GM12875 (cell line): ENCODE results near the gene KLK8.

Experiments
- H3K4me3 ChIP-seq: one replicate; pipeline ENCODE4 v1.5.1; 2011; ENCODE audit warnings: low read depth, low read length, control low read depth
- TF ChIP-seq, protein P1 (sequence below): IDR thresholded peaks from 2 replicates; pipeline ENCODE4 v1.5.1; 2011; ENCODE audit warnings: low read depth, mild to moderate bottlenecking, control low read depth, inconsistent platforms, low read length, moderate library complexity, borderline replicate concordance; ENCODE audit not compliant: insufficient read depth

Gene KLK8, protein sequence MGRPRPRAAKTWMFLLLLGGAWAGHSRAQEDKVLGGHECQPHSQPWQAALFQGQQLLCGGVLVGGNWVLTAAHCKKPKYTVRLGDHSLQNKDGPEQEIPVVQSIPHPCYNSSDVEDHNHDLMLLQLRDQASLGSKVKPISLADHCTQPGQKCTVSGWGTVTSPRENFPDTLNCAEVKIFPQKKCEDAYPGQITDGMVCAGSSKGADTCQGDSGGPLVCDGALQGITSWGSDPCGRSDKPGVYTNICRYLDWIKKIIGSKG

DNA sequence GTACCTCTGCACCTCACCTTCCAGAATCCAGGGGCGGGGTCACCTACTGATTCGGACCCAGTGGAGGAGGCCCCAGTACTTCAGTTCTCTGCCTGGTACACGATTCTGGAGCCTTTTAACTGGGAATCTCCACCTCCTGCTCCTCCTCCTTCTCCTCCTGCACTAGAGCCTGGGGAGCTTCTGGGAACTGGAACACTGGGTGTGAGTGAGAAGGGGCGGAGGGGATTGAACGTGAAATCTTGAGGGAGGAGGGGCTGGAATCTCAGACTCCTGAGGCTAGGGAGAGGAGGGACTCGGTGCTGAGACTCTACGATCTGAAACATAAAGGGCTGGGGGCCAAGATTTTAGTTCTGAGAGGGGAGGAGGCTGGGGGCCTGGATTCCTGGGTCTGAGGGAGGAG lies at the start of gene KLK8:
Gene KLK8, minus strand, starts transcription at position 90 of the 400 bp plus-strand sequence. CDS start 437 bp downstream, outside the sequence.
- TF ChIP-seq, protein P1, sequence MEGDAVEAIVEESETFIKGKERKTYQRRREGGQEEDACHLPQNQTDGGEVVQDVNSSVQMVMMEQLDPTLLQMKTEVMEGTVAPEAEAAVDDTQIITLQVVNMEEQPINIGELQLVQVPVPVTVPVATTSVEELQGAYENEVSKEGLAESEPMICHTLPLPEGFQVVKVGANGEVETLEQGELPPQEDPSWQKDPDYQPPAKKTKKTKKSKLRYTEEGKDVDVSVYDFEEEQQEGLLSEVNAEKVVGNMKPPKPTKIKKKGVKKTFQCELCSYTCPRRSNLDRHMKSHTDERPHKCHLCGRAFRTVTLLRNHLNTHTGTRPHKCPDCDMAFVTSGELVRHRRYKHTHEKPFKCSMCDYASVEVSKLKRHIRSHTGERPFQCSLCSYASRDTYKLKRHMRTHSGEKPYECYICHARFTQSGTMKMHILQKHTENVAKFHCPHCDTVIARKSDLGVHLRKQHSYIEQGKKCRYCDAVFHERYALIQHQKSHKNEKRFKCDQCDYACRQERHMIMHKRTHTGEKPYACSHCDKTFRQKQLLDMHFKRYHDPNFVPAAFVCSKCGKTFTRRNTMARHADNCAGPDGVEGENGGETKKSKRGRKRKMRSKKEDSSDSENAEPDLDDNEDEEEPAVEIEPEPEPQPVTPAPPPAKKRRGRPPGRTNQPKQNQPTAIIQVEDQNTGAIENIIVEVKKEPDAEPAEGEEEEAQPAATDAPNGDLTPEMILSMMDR = no peak
- no peak within 1 kb of the TSS for H3K4me3 ChIP-seq

DNA sequence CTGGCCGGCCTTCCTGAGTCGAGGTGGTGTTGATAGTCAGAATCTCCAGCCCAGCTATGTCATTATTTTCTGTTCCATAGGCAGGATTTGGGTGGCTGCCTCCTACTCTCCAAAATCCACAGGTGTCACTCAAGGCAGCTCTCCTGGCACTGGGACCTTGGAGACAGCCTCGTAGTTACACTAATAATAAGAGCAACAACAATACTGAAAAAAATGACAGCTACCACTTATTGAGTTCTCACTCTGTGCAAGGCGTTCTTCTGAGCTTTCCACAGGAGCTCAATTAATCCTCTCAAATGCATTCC lies 45.6 kb upstream of the KLK8 start:
- no peak overlapping the region for H3K4me3 ChIP-seq
- TF ChIP-seq, protein P1 = no peak

DNA sequence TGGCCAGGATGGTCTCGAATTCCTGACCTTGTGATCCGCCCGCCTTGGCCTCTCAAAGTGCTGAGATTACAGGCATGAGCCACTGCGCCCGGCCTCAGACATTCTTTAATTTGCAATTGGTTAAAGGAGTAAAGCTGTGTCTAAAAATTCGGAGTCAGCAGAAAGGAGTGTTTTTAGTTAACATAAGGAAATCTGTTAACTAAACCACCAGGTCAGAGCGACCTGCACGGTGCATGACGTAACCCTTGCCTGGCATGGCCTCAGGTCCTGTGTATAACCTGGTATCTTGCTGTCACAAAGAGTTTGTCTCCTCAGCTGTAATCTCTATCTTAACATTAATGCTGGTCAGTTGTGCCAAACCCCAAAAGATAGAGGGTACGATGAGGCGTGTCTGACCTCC lies 42.9 kb upstream of the KLK8 start:
- TF ChIP-seq, protein P1 = no peak
- H3K4me3 ChIP-seq = no peak overlapping the region

DNA sequence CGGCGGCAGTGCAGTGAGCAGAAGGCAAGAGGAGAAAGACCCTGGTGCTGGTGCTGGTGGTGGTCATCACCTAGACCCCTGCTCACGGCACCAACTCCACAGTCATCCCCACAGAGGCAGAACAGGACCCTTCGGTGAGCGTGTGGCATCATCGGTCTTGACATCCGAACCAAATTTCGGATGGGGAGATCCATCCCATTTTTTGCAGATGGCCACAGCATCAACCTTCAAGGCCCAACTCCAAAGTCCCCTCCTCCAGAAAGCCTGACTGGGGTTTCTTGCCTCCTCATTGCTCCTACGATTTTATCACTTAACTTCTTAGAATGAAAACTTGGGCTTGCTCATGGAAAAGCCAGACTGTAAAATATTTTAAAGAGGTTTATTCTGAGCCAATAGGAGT lies 42.1 kb upstream of the KLK8 start:
- no peak overlapping the region for H3K4me3 ChIP-seq
- TF ChIP-seq, protein P1 = no peak

DNA sequence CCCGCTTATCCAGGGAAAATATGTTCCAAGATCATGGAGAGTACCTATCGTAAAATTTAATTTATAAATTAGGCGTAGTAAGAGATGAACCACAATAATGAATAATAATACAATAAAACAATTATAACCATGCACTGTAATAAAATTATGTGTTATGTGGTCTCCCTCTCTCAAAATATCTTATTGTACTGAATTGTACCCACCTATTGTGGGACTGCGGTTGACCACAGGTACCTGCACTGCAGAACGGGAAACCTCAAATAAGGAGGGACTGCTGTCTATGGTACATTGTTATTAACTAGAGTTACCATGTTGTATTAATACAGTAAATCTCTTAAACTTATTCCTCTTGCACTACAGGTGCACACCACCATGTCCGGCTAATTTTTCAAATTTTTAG lies 38.7 kb upstream of the KLK8 start:
- TF ChIP-seq, protein P1 = no peak
- H3K4me3 ChIP-seq = no peak overlapping the region

DNA sequence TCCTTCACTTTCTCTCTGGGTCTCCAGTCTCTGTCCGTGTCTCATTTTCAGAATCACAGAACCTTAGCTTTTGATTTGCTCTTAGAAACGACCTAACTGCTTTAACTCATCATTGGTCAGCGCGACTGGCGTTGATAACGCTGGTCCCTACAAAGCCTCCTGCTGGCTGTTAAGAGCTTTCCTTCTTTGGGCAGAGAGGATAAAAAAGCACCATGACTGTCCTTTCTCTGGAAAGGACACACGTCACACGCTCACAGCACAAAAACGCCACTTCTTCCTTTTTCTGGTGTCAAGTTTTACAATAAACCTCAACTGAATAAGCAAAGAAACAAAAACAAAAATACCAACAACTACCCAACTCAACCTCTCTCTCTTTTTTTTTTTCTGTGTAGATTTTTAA lies 35.1 kb upstream of the KLK8 start:
- no peak overlapping the region for H3K4me3 ChIP-seq
- TF ChIP-seq, protein P1 = no peak

DNA sequence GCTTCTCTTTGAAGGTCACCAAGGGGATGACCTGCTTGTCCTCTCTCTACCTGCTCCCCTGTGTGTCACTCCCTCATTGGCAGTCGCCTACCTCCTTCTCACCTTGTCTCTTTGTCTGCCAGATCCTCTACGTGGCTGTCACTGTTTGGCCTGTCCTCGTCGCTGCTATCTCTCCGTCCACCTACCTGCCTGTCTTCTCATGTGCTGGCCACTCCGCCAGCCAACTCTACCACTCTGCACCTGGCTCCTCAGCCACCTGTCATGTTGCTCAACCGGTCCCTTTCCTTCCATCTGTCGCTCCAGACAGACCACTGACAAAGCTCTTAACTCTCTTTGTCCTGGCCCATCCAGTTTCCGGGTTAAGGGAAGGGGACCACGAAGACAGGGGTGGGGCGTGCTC lies 33.3 kb upstream of the KLK8 start, which contains the start of gene KLK12:
Gene KLK12, minus strand, starts transcription at position 299 of the 400 bp plus-strand sequence. CDS start 381 bp downstream, outside the sequence.
- H3K4me3 ChIP-seq = no peak within 1 kb of the TSS
- TF ChIP-seq, protein P1 = no peak
